A673 (cell line): ENCODE measurements around the gene COPE. TPM values are rescaled to one million over a fixed set of nuclear protein-coding genes. Genes with fewer than 3 reads are reported as not detected.

Experiments
- BruUV-seq: library from RNA; stranded (reverse); fragments of 400-500 nt; replicated peaks from 2 replicates; lab custom pipeline; 2021; lab: Mats Ljungman, UMichigan
- CTCF ChIA-PET: fragments of 300-600 bp; sonication (Branson Sonifier 250); formaldehyde crosslinking; loops from one replicate; lab custom pipeline; 2022; ENCODE audit warnings: antibody characterized with exemption; lab: Charles Lee
- POLR2A ChIA-PET: fragments of 300-600 bp; sonication (Branson Sonifier 250); formaldehyde crosslinking; loops from one replicate; lab custom pipeline; 2022; ENCODE audit warnings: antibody characterized with exemption; ENCODE audit not compliant: low non-redundant PET; lab: Charles Lee
- DNase-seq: peaks from one replicate; pipeline ENCODE4 v3.0.0-alpha.2; 2015; ENCODE audit warnings: low spot score
- H3K27ac ChIP-seq: fragments of 200-600 bp; sonication (generic); 2 replicates; pipeline ENCODE4 v1.5.1; 2016; ENCODE audit warnings: mixed run types, low read depth, mild to moderate bottlenecking, mixed read lengths, antibody characterized with exemption, low read length; ENCODE audit not compliant: poor library complexity, severe bottlenecking
- H3K27me3 ChIP-seq: fragments of 200-600 bp; sonication (generic); replicated peaks from 2 replicates; pipeline ENCODE4 v1.6.1; 2017; ENCODE audit warnings: mixed run types, low read depth, mild to moderate bottlenecking, mixed read lengths, antibody characterized with exemption, low read length; ENCODE audit not compliant: insufficient read depth, poor library complexity
- H3K36me3 ChIP-seq: fragments of 200-600 bp; sonication (generic); 2 replicates; pipeline ENCODE4 v1.6.1; 2016; ENCODE audit warnings: mixed run types, mild to moderate bottlenecking, mixed read lengths, antibody characterized with exemption, low read length; ENCODE audit not compliant: insufficient read depth, poor library complexity, severe bottlenecking
- H3K4me1 ChIP-seq: fragments of 200-600 bp; sonication (generic); 2 replicates; pipeline ENCODE4 v1.6.1; 2017; ENCODE audit warnings: mixed run types, mild to moderate bottlenecking, mixed read lengths, antibody characterized with exemption, low read length; ENCODE audit not compliant: insufficient read depth, poor library complexity, severe bottlenecking
- H3K4me3 ChIP-seq: fragments of 200-600 bp; sonication (generic); 2 replicates; pipeline ENCODE4 v1.5.1; 2016; ENCODE audit warnings: low read depth, mixed run types, mild to moderate bottlenecking, mixed read lengths, low read length; ENCODE audit not compliant: poor library complexity, severe bottlenecking
- H3K9me3 ChIP-seq: fragments of 200-600 bp; sonication (generic); 2 replicates; pipeline ENCODE4 v1.6.1; 2016; ENCODE audit warnings: mixed run types, low read depth, mild to moderate bottlenecking, mixed read lengths, antibody characterized with exemption, low read length; ENCODE audit not compliant: poor library complexity, severe bottlenecking
- EZH2 ChIP-seq: fragments of 200-600 bp; sonication (generic); IDR thresholded peaks from 2 replicates; pipeline ENCODE4 v1.6.1; 2017; ENCODE audit warnings: borderline replicate concordance, low read depth, mild to moderate bottlenecking, mixed read lengths, antibody characterized with exemption, low read length; ENCODE audit not compliant: poor library complexity, severe bottlenecking
- intact Hi-C: fragments of 100-400 bp; cut with micrococcal nuclease; formaldehyde crosslinking; loops from one replicate; pipeline ENCODE4 v1.10.0; 2022; ENCODE audit not compliant: unreplicated experiment
- total RNA-seq: library from RNA; stranded (reverse); gene quantifications from 2 replicates; pipeline ENCODE4 v1.2.3, GENCODE V29; 2021
- TF ChIP-seq, protein P1 (sequence below): fragments of 300-800, 200-600 bp; sonication (generic); conservative IDR thresholded peaks from 2 replicates; pipeline ENCODE4 v1.5.1; 2017; ENCODE audit warnings: low read depth, mild to moderate bottlenecking, antibody characterized with exemption, low read length, moderate library complexity, mixed read lengths

Gene COPE
- total RNA-seq, 1 experiment from 2014 or later, result 244 TPM

DNA sequence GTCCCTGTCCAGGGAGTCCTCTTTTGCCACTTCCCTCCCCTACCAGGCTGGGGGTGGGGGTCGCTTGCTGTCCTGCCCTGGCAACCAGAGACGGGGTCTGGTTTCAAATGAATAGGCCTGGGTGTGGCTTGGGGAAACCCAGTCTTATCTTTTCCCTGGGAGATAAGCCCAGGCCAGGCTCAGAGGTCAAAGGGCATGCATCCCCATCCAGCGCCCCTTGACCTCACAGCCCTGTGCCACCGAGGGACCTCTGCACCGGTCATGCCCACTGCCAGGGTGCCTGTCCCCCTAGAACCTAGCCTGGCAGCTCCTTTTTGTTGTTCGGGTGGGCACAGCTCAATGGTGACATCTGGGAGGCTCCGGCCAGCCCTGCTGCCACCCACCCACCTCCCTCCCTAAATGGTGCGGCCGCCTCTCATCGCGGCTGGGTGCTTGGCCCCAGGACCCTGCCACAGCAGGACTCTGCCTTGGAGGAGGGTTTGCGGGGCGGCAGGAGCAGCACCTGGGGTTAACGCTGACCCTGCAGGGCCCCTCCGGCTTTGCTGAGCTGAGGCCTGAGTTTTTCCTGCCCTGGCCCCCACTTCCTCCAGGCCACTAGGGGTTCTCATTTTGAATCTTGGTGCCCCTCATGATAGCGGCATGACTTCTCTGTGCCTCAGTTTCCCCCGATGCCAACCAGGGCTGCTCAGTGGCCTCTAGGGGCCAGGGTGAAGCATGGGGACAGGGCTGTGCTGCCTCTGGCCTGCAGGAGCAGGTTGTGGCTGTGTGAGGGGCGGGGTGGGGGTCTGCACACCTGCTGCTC is 20.4 kb downstream of the COPE start:
- Histone ChIP-seq H3K9me3 (no peaks in the 10 kb centered on the region), H3K4me3 (no peak overlapping the region), H3K36me3 (no peaks in the 10 kb centered on the region), H3K27me3 (no peaks in the 10 kb centered on the region), H3K4me1 (peaks cover 10% of the 10 kb centered on the region), H3K27ac (no peak overlapping the region)
- DNase-seq, result no peak
- CTCF ChIA-PET, result interaction anchor here (0.7 kb wide), 1 partner anchor 22 kb away, joined by 21 read pairs; no protein-coding TSS in a partner anchor
- POLR2A ChIA-PET, result no interaction called here
- TF ChIP-seq EZH2, result no peak
- TF ChIP-seq, protein P1, sequence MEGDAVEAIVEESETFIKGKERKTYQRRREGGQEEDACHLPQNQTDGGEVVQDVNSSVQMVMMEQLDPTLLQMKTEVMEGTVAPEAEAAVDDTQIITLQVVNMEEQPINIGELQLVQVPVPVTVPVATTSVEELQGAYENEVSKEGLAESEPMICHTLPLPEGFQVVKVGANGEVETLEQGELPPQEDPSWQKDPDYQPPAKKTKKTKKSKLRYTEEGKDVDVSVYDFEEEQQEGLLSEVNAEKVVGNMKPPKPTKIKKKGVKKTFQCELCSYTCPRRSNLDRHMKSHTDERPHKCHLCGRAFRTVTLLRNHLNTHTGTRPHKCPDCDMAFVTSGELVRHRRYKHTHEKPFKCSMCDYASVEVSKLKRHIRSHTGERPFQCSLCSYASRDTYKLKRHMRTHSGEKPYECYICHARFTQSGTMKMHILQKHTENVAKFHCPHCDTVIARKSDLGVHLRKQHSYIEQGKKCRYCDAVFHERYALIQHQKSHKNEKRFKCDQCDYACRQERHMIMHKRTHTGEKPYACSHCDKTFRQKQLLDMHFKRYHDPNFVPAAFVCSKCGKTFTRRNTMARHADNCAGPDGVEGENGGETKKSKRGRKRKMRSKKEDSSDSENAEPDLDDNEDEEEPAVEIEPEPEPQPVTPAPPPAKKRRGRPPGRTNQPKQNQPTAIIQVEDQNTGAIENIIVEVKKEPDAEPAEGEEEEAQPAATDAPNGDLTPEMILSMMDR, result no peak
- intact Hi-C loops, result no loop called here
- BruUV-seq, result no TSS peak

DNA sequence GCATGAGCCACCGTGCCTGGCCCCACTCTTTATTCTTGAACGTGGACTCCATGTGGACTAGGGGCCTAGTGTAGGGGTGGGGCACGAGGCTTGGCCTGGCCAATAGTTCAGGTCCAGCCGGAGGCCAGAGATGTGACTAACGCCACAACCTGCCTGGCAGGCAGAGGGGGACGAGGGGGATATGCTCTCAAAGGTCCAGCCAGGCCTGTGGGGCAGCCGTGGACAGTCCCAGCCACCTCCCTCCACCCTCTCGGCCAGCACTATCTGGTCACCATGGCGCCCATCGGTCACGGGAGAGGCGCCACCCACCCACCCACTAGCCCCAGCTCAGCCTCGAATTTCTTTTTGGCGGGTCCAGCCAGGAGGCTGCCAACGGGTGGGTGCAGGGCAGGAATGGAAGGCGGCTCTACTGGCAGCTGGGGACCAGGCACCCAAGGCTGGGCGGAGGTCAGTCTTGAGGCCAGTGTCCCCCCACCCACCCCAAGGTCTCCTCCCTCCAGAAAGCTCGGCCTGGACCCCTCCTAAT is 21.0 kb downstream of the COPE start:
- no peak overlapping the region for H3K27ac ChIP-seq
- no peak overlapping the region for H3K4me3 ChIP-seq
- peaks cover 10% of the 10 kb centered on the region for H3K4me1 ChIP-seq
- no peaks in the 10 kb centered on the region for H3K36me3 ChIP-seq
- no TSS peak for BruUV-seq
- no peak for DNase-seq
- no peaks in the 10 kb centered on the region for H3K27me3 ChIP-seq
- ChIA-PET CTCF (interaction anchor here (0.7 kb wide), 1 partner anchor 21 kb away, joined by 21 read pairs; no protein-coding TSS in a partner anchor), POLR2A (no interaction called here)
- H3K9me3 ChIP-seq, result no peaks in the 10 kb centered on the region
- intact Hi-C loops, result no loop called here
- TF ChIP-seq EZH2, result no peak
- TF ChIP-seq, protein P1, result no peak

DNA sequence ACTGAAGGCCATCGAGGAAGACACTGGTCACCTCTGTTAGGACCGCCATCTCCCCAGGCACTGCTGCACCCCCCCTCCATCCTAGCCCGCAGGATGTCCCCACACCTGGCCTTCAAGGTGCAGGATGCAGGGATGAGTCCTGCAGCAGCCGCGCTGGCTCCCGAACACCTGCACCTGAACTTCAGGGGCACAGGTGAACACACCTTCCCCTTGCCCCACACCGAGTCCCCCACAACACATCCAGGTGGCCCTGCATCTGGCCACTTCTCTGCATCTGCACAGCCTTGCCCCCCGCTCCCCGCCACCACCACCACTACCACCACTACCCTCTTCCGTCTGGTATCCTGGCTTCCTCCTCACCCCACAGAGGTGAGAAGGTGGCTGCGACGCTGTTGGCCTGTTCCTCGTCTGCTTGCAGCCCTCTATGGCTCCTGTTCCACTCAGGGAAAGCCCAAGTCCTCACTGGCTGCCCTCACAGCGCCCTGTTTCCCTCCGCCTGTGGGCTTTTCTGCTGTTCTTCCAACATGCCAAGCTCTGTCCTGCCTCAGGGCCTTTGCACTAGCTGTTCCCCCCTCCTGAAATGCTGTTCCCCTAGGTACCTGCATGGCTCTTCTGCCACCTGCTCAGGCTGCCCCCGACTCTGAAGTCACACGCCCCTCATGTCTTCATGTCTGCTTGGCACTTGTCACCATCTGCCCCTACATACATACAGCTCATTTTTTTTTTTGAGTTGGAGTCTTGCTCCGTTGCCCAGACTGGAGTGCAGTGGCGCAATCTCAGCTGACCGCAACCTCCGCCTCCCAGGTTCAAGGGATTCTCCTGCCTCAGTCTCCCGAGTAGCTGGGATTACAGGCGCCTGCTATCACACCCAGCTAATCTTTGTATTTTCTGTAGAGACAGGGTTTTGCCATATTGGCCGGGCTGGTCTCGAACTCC is 21.8 kb downstream of the COPE start:
- Histone ChIP-seq H3K36me3 (no peaks in the 10 kb centered on the region), H3K4me3 (no peak overlapping the region), H3K4me1 (peaks cover 10% of the 10 kb centered on the region), H3K27me3 (no peaks in the 10 kb centered on the region), H3K9me3 (no peaks in the 10 kb centered on the region), H3K27ac (no peak overlapping the region)
- DNase-seq, result no peak
- ChIA-PET CTCF (no interaction called here), POLR2A (no interaction called here)
- intact Hi-C loops, result no loop called here
- BruUV-seq, result no TSS peak
- TF ChIP-seq, protein P1, result no peak
- no peak for TF ChIP-seq EZH2
